K562 (cell line): ENCODE results near the gene HMGCL. TPM values are rescaled to one million over a fixed set of nuclear protein-coding genes. Genes with fewer than 3 reads are reported as not detected.

Experiments used
- ATAC-seq: fragments of 200-7000 bp; cut with Tn5 transposase; 3 replicates; pipeline ENCODE4 v1.9.1; 2020; ENCODE audit warnings: moderate library complexity
- BruUV-seq: library from RNA; stranded (reverse); fragments of 400-500 nt; replicated peaks from 2 replicates; lab custom pipeline; 2021; lab: Mats Ljungman, UMichigan
- CTCF ChIA-PET: fragments of 300-600 bp; formaldehyde crosslinking; extraction: SDS; loops from one replicate; lab custom pipeline; 2021; ENCODE audit warnings: low intra/inter-chr PET ratio; lab: Yijun Ruan, JAX
- POLR2A ChIA-PET: fragments of 300-600, 350-650 bp; sonication (Branson Sonifier 250); formaldehyde crosslinking; extraction: SDS; loops from one replicate; lab custom pipeline; 2021; ENCODE audit warnings: antibody characterized with exemption, inconsistent platforms; lab: Yijun Ruan, JAX
- DNase-seq, 4 experiments: peaks; one replicate each; pipeline versions ENCODE4 v3.0.0 to v3.0.0-alpha.2; 2011 to 2018; ENCODE audit warnings: low spot score in 3 of 4, mixed read lengths in 3 of 4; ENCODE audit errors: extremely low read depth in 1 of 4
- FAIRE-seq: peaks from 2 replicates; lab custom pipeline; 2011; peaks lifted over from hg19 to GRCh38; lab: Jason Lieb, UNC
- H2AFZ ChIP-seq: 2 replicates; pipeline ENCODE4 v1.6.0; 2011; ENCODE audit warnings: low read depth, low read length, control low read depth, inconsistent platforms
- H3K27ac ChIP-seq: fragments of 200-600 bp; 3 replicates; pipeline ENCODE4 v1.8.0; 2011; ENCODE audit warnings: low read depth, mild to moderate bottlenecking, control low read depth, inconsistent platforms, low read length, moderate library complexity, mixed read lengths; ENCODE audit errors: extremely low read depth
- H3K27me3 ChIP-seq, 2 experiments: fragments of 300-600 bp in 1 of 2; 2 replicates in 1 of 2; 3 replicates in 1 of 2; pipeline versions ENCODE4 v1.6.0 to v1.8.0; 2011; ENCODE audit warnings: inconsistent platforms in 2 of 2, low read length in 2 of 2, mild to moderate bottlenecking in 1 of 2, mixed read lengths in 1 of 2, moderate library complexity in 1 of 2; ENCODE audit not compliant: control insufficient read depth in 2 of 2, insufficient read depth in 2 of 2
- H3K36me3 ChIP-seq: fragments of 300-600 bp; 3 replicates; pipeline ENCODE4 v1.8.0; 2011; ENCODE audit warnings: mild to moderate bottlenecking, low read length, inconsistent platforms; ENCODE audit not compliant: control insufficient read depth, insufficient read depth
- H3K4me1 ChIP-seq, 2 experiments: fragments of 200-600 bp in 1 of 2; replicated peaks in 1 of 2; 2 replicates in 1 of 2; 3 replicates in 1 of 2; pipeline versions ENCODE4 v1.5.1 to v1.8.0; 2011; ENCODE audit warnings: inconsistent platforms in 2 of 2, low read length in 2 of 2, mild to moderate bottlenecking in 1 of 2, mixed read lengths in 1 of 2, moderate library complexity in 1 of 2; ENCODE audit not compliant: control insufficient read depth in 2 of 2, insufficient read depth in 2 of 2
- H3K4me2 ChIP-seq: 2 replicates; pipeline ENCODE4 v1.6.1; 2011; ENCODE audit warnings: low read length, control low read depth, inconsistent platforms, mixed read lengths; ENCODE audit not compliant: insufficient read depth
- H3K4me3 ChIP-seq: fragments of 200-600 bp; sonication (generic), shearing (Covaris generic); 2 replicates; pipeline ENCODE4 v1.5.1; 2016; ENCODE audit warnings: control low read depth, inconsistent platforms
- H3K79me2 ChIP-seq: fragments of 200-600 bp; 3 replicates; pipeline ENCODE4 v1.8.0; 2011; ENCODE audit warnings: low read length, inconsistent platforms; ENCODE audit not compliant: control insufficient read depth, insufficient read depth
- H3K9ac ChIP-seq, 2 experiments: 2 replicates each; pipeline versions ENCODE4 v1.6.0 to v1.6.1; 2011; ENCODE audit warnings: low read depth in 2 of 2, low read length in 2 of 2, control low read depth in 1 of 2, inconsistent platforms in 1 of 2, mild to moderate bottlenecking in 1 of 2, mixed read lengths in 1 of 2; ENCODE audit not compliant: insufficient read depth in 1 of 2
- H3K9me1 ChIP-seq: one replicate; pipeline ENCODE4 v1.6.0; 2011; ENCODE audit warnings: inconsistent platforms, mild to moderate bottlenecking, low read length, moderate library complexity; ENCODE audit not compliant: control insufficient read depth, insufficient read depth
- H3K9me3 ChIP-seq: replicated peaks from 2 replicates; pipeline ENCODE4 v1.5.1; 2011; ENCODE audit warnings: low read depth, low read length, inconsistent platforms; ENCODE audit not compliant: control insufficient read depth, insufficient read depth
- H4K20me1 ChIP-seq: replicated peaks from 2 replicates; pipeline ENCODE4 v1.6.1; 2011; ENCODE audit warnings: low read length, inconsistent platforms, mixed read lengths; ENCODE audit not compliant: control insufficient read depth, insufficient read depth
- BCL6 ChIP-seq: fragments of 250-450 bp; sonication (Bioruptor Pico); IDR thresholded peaks from 2 replicates; pipeline ENCODE4 v1.4.0; 2020
- GTF2E2 ChIP-seq: fragments of 200-800 bp; sonication (Bioruptor generic); IDR thresholded peaks from 2 replicates; pipeline ENCODE4 v1.6.1; 2016; ENCODE audit warnings: missing genetic modification characterization, missing compliant biosample characterization
- IRF2 ChIP-seq: sonication (generic); formaldehyde crosslinking; IDR thresholded peaks from 2 replicates; pipeline ENCODE4 v1.8.1; 2022; ENCODE audit warnings: mild to moderate bottlenecking, missing genetic modification reagents
- JUNB ChIP-seq: fragments of 450-650 bp; formaldehyde crosslinking; conservative IDR thresholded peaks from 2 replicates; pipeline ENCODE4 v1.4.0; 2020; ENCODE audit warnings: mild to moderate bottlenecking
- KLF1 ChIP-seq: fragments of 450-650 bp; IDR thresholded peaks from 2 replicates; pipeline ENCODE4 v1.6.1; 2016; ENCODE audit warnings: missing genetic modification characterization, missing compliant biosample characterization
- MAFF ChIP-seq: IDR thresholded peaks from 2 replicates; pipeline ENCODE4 v1.6.1; 2012; ENCODE audit warnings: low read length, improper control_type of control experiment
- NFIX ChIP-seq: fragments of 250-450 bp; sonication (Bioruptor Pico); IDR thresholded peaks from 2 replicates; pipeline ENCODE4 v1.4.0; 2020; ENCODE audit warnings: low read depth, mild to moderate bottlenecking, moderate library complexity
- NRF1 ChIP-seq, 2 experiments: fragments of 450-650 bp; IDR thresholded peaks in 1 of 2; conservative IDR thresholded peaks in 1 of 2; 2 replicates each; pipeline ENCODE4 v1.6.1; 2014; ENCODE audit warnings: mild to moderate bottlenecking in 2 of 2
- RBM39 ChIP-seq: fragments of 200-400 bp; formaldehyde crosslinking; optimal IDR thresholded peaks from 2 replicates; pipeline ENCODE3; 2018; ENCODE audit warnings: low read depth, low read length
- SMAD2 ChIP-seq: fragments of 150-350 bp; IDR thresholded peaks from 2 replicates; pipeline ENCODE4 v1.6.1; 2014; ENCODE audit warnings: low read depth, mild to moderate bottlenecking, low read length
- TAL1 ChIP-seq: fragments of 450-650 bp; IDR thresholded peaks from 2 replicates; pipeline ENCODE4 v1.6.1; 2016; ENCODE audit warnings: mild to moderate bottlenecking
- TCF15 ChIP-seq: fragments of 250-450 bp; sonication (Bioruptor Pico); IDR thresholded peaks from 2 replicates; pipeline ENCODE4 v1.8.0; 2022; ENCODE audit warnings: moderate library complexity, mild to moderate bottlenecking, inconsistent platforms
- ZNF324 ChIP-seq: fragments of 250-450 bp; sonication (Bioruptor Pico); IDR thresholded peaks from 2 replicates; pipeline ENCODE4 v1.4.0; 2020; ENCODE audit warnings: mild to moderate bottlenecking
- ZNF785 ChIP-seq: fragments of 250-450 bp; sonication (Bioruptor Pico); IDR thresholded peaks from 2 replicates; pipeline ENCODE4 v1.4.0; 2020; ENCODE audit warnings: mild to moderate bottlenecking
- ZNF79 ChIP-seq: fragments of 250-450 bp; sonication (Bioruptor Pico); IDR thresholded peaks from 2 replicates; pipeline ENCODE4 v1.4.0; 2020; ENCODE audit warnings: low read depth, mild to moderate bottlenecking, moderate library complexity
- WGBS: fragments of 100-300 bp; shearing (Covaris generic); methylation state at CpG from one replicate; pipeline ENCODE4 v1.1.6; 2016; ENCODE audit warnings: low coverage, mixed read lengths; ENCODE audit not compliant: insufficient coverage; ENCODE audit errors: missing lambda C conversion rate; 5-methylcytosine and 5-hydroxymethylcytosine counted together
- in situ Hi-C: fragments of 300-500 bp; cut with MboI; formaldehyde crosslinking; loops from 4 replicates; pipeline ENCODE4 v1.15.0; 2018; ENCODE audit warnings: inconsistent platforms, mixed read lengths
- intact Hi-C: fragments of 100-400 bp; cut with micrococcal nuclease; formaldehyde crosslinking; loops from 2 replicates; pipeline ENCODE4 v1.14.2; 2022
- polyA plus RNA-seq, 8 experiments: library from polyadenylated mRNA; depleted of rRNA in 4 of 8; stranded (reverse) in 5 of 8; unstranded in 3 of 8; fragments of >200 nt; fragmentation: Nextera tagmentation in 2 of 8; fragmentation: Illumina TruSeq in 1 of 8; extraction: Ambion mirVana in 2 of 8; extraction: Trizol in 1 of 8; gene quantifications; 2 replicates each; pipeline versions ENCODE4 v1.2.1 to v1.2.3, GENCODE V29; 2011 to 2014; ENCODE audit warnings: inconsistent platforms in 1 of 8, missing spikeins in 1 of 8
- total RNA-seq, 7 experiments: library from RNA; depleted of rRNA in 6 of 7; stranded (reverse); fragments of >200 nt in 6 of 7; fragmentation: Illumina TruSeq in 2 of 7; extraction: Trizol in 2 of 7; gene quantifications; 2 replicates each; pipeline versions ENCODE4 v1.2.1 to v1.2.3, GENCODE V29; 2011 to 2021; ENCODE audit warnings: low replicate concordance in 1 of 7
- TF ChIP-seq, protein P1 (sequence below): fragments of 450-650 bp; formaldehyde crosslinking; conservative IDR thresholded peaks from 2 replicates; pipeline ENCODE4 v1.4.0; 2022; ENCODE audit warnings: mild to moderate bottlenecking, missing genetic modification characterization
- TF ChIP-seq, protein P2 (sequence below): fragments of 250-450 bp; sonication (Bioruptor Pico); IDR thresholded peaks from 2 replicates; pipeline ENCODE4 v1.8.0; 2021; ENCODE audit warnings: moderate library complexity, mild to moderate bottlenecking, inconsistent platforms

Gene HMGCL
- total and polyA plus RNA-seq, 9 of the 15 experiments (the other 6 are each of a cell fraction or from before 2014, with no cell fraction given) = 18.0 to 82.2 (median 24.2) TPM

DNA sequence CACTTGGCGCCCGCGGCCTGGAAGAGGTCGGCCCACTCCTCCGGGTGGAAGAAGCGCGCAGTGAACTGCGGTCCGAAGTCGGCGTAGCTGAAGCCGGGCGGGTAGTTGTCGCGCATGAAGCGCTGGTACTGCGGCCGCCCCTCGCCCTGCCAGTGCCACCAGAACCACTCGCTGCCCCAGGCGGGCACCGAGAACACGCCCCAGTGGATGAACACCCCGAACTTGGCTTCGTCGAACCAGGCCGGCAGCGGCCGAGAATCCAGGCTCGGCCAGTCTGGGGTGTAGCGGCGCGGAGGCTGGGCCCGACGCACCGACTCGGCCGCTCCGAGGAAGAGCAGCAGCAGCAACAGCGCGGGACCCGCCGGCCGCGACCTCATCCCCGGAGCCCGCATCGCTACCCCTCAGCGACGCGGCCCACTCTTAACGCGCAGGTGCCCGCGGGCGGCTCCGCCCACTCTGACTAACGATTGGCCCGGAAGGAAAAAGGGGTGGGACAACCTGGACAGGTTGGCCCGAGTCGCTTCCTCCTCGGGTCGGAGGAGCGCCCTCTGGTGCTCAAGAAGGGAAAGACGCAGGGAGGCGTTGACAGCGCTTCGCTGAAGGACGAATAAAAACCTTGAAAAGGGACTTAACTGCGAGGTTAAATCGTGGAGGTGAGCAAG, 42.8 kb upstream of the HMGCL start, which contains the start of gene FUCA1:
TSS of gene FUCA1 (minus strand) at position 396 of the 662 bp plus-strand sequence. CDS start at position 392, 4 bp downstream.
- no peaks in the 10 kb centered on the region for H3K27me3 ChIP-seq
- H3K9ac ChIP-seq = peak within 1 kb of the TSS; percentile 70 to 93
- H4K20me1 ChIP-seq = no peaks in the 10 kb centered on the region
- CTCF ChIA-PET = interaction anchor here (0.6 to 2.7 kb wide), 5 partner anchors 39 to 96 kb away, joined by 3 to 14 read pairs (median 4); no protein-coding TSS in a partner anchor
- WGBS = under 1% methylated on average over 67 of the region's 71 CpGs
- peaks cover 13% of the 10 kb centered on the region; the same call in 1 of the 3 replicates for H3K36me3 ChIP-seq
- H3K79me2 ChIP-seq = no peaks in the 10 kb centered on the region; the same call in 2 of the 3 replicates
- intact Hi-C loops (loop anchor here (1.0 to 5.0 kb wide), 2 partner anchors 49 to 59 kb away; no protein-coding TSS in a partner anchor), in situ Hi-C loops (no loop called here)
- H3K4me1 ChIP-seq = peaks cover 14 to 25% of the 10 kb centered on the region in 2 experiments
- H3K4me2 ChIP-seq = peak within 1 kb of the TSS; percentile 83
- BruUV-seq = no TSS peak
- peak within 1 kb of the TSS; percentile 72 for H3K4me3 ChIP-seq
- DNase-seq = peak; percentile 98 to 99 (median 99)
- peak within 1 kb of the TSS; percentile 74 for H3K27ac ChIP-seq
- FAIRE-seq = peak; percentile 95
- H2AFZ ChIP-seq = peak within 1 kb of the TSS; percentile 99
- ATAC-seq = peak; percentile 98
- POLR2A ChIA-PET = no interaction called here
- no peaks in the 10 kb centered on the region for H3K9me1 ChIP-seq
- H3K9me3 ChIP-seq = no peaks in the 10 kb centered on the region
- TF ChIP-seq, protein P1, sequence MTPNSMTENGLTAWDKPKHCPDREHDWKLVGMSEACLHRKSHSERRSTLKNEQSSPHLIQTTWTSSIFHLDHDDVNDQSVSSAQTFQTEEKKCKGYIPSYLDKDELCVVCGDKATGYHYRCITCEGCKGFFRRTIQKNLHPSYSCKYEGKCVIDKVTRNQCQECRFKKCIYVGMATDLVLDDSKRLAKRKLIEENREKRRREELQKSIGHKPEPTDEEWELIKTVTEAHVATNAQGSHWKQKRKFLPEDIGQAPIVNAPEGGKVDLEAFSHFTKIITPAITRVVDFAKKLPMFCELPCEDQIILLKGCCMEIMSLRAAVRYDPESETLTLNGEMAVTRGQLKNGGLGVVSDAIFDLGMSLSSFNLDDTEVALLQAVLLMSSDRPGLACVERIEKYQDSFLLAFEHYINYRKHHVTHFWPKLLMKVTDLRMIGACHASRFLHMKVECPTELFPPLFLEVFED (CRISPR knock-in tag) = no peak
- no peak for TF ChIP-seq GTF2E2 (tag)
- TF ChIP-seq JUNB = no peak; the same call in 1 of the 2 replicates
- 0 out of 2 replicates have a peak, but pooled peaks have one; percentile 18 for TF ChIP-seq KLF1 (tag)
- TF ChIP-seq RBM39 = no peak
- TF ChIP-seq TAL1 = no peak
- no peak for TF ChIP-seq MAFF
- TF ChIP-seq ZNF785 = no peak
- no peak for TF ChIP-seq NFIX (CRISPR knock-in tag)
- no peak for TF ChIP-seq ZNF79 (CRISPR knock-in tag)
- TF ChIP-seq, protein P2, sequence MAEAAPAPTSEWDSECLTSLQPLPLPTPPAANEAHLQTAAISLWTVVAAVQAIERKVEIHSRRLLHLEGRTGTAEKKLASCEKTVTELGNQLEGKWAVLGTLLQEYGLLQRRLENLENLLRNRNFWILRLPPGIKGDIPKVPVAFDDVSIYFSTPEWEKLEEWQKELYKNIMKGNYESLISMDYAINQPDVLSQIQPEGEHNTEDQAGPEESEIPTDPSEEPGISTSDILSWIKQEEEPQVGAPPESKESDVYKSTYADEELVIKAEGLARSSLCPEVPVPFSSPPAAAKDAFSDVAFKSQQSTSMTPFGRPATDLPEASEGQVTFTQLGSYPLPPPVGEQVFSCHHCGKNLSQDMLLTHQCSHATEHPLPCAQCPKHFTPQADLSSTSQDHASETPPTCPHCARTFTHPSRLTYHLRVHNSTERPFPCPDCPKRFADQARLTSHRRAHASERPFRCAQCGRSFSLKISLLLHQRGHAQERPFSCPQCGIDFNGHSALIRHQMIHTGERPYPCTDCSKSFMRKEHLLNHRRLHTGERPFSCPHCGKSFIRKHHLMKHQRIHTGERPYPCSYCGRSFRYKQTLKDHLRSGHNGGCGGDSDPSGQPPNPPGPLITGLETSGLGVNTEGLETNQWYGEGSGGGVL (CRISPR knock-in tag) = no peak
- TF ChIP-seq SMAD2 = no peak
- no peak for TF ChIP-seq BCL6 (CRISPR knock-in tag)
- TF ChIP-seq NRF1 (conservative IDR thresholded peaks at IDR 0.05 in 1 of 2, IDR thresholded peaks at IDR 0.05 in 1 of 2) = peak; percentile 91 to 92
- no peak for TF ChIP-seq ZNF324 (CRISPR knock-in tag)
- TF ChIP-seq TCF15 (CRISPR knock-in tag) = no peak
- TF ChIP-seq IRF2 (CRISPR knock-in tag) = no peak
